ENCODE results near the gene IFI6.
A peak's percentile ranks its signal among the peaks of the same experiment; 100 is the strongest.

IFI6 gene

DNA sequence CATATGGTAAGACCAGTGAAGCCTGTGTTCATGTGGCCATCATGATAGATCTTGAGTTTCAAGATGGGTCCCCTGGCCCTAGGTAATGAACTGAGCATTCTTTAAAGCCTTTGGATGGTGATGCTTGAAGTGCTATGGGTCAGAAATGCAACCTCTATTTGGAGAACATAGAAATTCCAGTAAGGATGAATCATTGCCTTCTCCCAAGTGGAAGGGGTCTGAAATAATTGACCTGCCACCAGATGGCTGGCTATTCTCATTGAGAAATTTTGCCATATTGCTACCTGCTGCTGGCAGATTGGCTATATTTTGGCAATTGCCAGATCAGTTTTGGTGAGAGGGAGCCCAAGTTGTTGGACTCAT, 739 bp upstream of the IFI6 start:
- DNase-seq (ENCODE audit: low read depth in 2 of 2) = no peak

DNA sequence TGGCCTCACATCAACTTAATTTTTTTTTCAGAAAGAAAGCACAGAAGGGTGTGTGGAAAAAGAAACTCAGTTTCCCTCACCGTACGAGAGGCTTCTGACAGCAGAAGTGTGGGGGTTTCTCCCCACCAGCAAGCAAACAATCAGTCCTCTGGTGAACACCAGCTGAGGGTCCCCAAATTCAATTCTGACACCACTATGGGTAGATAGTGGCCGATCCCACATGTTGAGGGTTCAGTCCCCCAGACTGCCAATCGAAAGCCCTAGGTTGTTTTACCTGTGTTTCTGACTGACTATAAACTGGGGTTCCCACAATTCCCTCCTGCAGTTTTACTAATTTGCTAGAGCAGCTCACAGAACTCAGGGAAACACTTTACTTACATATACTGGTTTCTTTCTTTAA, 2.1 kb downstream of the IFI6 start:
- DNase-seq (ENCODE audit: low read depth in 2 of 2) = no peak

DNA sequence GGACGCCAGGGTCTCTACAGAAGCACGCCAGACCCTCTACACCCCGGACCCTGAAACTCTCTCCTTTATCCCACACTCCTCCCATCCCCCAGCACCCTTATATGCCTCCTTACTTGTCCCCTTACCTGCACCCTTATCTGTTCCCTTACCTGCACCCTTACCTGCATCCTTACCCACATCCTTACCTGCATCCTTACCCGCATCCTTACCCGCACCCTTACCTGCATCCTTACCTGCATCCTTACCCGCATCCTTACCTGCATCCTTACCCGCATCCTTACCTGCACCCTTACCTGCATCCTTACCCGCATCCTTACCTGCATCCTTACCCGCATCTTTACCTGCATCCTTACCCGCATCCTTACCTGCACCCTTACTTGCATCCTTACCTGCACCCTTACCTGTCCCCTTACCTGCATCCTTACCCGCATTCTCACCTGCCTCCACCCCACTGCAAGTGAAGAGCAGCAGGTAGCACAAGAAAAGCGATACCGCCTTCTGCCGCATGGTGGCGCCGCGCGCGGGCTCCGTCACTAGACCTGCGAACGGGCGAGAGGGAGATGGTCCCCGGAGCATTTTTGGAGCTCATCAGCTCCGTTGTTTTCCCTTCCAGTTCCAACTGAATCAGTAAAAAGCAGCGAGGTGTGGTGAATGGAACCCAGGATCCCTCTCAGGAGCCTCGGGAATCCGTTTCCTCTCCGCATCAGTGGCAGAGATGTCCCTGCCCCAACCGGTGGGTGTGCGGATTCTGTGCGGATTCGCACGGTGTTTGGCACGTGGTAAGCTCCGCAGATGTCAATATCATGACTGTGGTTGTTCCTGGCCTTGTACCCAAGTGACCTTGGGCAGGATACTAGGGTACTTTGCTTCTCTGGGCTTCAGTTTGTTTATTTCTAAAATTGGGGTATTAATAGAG, 2.9 kb downstream of the IFI6 start:
- DNase-seq (ENCODE audit: low read depth in 2 of 2) = peak; percentile 68 to 72

DNA sequence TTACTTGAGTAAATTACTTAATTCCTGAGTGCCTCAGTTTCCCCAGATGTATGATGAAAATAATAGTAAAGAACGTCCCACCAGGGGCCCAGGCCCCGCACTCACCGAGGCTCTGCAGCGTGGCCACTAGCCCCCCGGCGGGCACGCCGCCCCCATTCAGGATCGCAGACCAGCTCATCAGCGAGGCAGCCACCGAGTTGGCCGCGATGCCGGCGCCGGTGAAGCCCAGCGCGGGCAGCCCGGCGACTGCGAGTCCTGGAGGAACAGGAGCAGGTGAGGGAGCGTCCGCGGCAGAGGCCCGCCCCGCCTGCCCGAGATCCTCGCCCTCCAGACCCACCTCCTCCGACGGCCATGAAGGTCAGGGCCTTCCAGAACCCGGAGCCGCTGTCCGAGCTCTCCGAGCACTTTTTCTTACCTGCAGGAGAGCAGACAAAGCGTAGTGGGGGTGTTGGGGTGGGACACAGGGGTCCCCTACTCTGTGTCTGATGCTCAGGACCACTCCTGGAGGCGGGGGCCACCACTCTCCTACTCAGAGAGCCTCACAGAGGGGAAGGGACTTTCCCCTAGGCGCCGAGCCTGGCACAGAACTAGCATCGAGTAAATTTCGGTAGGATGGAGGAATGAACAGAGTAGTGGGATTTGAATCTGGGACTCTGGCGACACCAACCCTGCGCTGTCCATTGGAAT, 3.7 kb downstream of the IFI6 start:
- no peak for DNase-seq (ENCODE audit: low read depth in 2 of 2)

DNA sequence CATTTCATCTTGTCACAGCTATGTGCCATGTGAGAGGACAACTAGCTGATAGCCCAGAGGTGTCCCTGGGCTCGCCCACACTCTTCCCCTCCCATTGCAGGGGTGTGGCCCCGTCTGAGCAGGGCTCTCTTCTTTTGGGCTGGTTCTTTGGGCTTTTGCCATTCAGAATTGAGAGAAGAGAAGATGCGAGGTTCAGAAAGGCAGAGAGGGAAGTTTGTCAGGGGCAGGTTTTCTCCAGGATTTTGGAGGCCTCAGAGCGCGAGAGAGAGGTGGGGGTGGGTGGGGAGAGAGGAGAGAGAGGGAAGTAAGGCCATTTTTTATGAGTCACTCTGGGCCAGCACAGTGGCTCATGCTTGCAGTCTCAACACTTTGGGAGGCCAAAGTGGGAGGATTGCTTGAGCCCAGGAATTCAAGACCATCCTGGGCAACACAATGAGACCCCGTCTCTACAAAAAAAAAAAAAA, 5.2 kb downstream of the IFI6 start:
- DNase-seq (ENCODE audit: low read depth in 2 of 2) = no peak

DNA sequence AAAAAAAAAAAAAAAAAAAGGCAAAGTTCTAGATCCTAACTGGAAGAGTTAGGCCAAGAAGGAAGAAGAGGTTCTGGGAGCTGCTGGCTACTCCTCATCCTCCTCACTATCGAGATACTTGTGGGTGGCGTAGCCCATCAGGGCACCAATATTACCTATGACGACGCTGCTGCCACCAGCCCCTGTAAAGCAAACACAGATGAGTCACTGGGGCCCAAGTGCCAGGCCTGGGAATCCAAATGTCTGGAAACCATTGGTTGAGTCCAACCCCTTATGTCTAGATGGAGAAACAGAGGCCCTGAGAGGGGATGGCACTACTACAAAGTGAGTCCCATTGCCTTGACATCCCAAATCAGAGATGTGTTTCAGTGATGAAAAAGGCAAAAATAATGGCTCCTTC, 5.7 kb downstream of the IFI6 start:
- DNase-seq (ENCODE audit: low read depth in 2 of 2) = no peak

DNA sequence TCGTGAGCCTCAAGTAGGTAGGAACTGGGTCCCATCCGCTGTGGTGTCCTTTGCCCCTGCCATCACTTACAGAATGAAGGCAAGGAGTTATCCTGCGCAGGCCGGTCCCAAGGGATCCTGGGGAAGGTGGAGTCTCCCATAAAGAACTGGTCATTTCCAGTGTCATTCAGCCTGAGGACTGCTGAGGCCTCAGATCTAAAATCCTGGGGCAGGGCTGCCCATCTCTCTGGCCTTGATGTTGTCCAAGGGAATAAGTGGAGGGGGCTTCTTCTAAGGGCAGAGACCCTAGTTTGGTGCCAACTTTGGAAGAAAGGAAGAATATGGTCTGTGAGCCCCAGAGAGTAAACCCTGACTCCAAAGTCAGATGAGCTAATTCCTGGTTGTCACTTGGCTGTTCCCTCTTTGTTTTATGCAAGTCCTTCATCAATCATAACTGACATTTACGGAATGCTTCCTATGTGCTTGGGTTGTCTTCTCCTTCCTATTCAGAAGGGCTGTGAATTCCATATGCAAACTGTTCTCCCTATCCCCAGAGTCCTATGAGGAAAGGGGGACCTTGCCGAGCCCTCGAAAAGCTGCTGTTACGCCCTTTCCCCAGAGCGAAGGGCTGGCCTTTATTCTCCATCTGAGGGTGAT, 6.9 kb downstream of the IFI6 start:
- DNase-seq (ENCODE audit: low read depth in 2 of 2) = no peak

DNA sequence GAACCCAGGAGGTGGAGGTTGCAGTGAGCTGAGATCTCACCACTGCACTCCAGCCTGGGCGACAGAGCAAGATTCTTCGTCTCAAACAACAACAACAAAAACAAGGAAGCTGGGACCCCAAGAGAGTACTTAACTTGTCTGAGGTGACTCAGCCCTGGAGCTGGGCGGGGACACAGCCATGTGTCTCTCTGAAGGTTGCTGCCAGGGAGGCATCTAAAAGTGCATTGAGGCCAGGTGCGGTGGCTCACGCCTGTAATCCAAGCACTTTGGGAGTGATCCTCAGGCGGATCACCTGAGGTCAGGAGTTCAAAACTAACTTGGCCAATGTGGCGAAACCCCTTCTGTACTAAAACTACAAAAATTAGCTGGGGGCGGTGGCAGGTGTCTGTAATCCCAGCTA, 7.7 kb downstream of the IFI6 start:
- DNase-seq (ENCODE audit: low read depth in 2 of 2) = no peak

DNA sequence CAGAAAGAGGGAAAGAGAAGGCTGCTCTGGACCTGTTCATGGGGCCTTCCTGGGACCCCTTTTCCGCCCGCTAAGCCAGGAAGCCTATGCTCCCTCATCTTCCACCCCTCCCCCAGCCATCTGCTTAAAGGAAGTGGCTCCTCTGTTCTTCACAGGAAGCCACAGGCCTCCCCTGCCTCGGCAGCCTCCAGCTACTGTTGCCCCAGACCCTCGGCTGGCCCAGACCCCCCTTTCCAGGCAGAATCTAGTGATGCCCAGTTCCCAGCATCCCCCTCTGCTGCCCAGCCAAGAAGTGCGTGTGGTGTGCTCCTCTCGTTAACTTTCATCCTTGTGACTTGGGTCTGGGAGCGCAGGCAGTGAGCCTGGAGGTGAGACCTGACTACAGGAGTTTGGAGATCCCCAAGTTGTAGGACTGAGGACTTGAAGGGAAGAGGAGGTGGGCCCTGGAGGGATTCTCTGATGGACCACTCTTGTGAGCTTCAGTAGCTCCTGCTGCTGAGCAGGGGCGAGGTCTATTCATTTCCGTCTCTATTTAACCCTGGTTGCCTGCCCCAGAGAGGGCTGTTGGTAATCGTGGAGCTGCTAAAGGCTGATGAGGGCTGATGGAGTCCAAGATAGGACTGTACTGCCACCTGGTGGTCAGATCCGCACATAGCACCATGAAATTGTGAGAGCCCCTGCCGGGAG, 9.1 kb downstream of the IFI6 start:
- peak; percentile 74 to 88 for DNase-seq (ENCODE audit: low read depth in 2 of 2)

DNA sequence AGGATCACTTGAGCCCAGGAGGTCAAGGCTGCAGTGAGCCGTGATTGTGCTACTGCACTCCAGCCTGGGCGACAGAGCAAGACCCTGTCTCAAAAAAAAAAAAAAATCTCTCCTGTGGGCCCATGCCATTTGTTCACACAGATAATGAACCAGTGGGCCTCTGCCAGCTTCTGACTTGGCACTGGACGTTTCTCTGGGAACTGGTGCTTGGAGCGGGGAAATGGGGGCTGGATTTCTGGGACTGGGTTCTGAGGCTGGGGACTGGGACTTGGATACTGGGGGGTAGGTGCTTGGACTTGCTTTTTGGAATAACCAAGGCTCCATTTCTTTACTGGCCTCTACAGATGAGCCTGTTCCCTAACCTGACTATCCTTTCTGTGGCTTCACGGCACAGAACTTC, 9.7 kb downstream of the IFI6 start:
- DNase-seq (ENCODE audit: low read depth in 2 of 2) = no peak

DNA sequence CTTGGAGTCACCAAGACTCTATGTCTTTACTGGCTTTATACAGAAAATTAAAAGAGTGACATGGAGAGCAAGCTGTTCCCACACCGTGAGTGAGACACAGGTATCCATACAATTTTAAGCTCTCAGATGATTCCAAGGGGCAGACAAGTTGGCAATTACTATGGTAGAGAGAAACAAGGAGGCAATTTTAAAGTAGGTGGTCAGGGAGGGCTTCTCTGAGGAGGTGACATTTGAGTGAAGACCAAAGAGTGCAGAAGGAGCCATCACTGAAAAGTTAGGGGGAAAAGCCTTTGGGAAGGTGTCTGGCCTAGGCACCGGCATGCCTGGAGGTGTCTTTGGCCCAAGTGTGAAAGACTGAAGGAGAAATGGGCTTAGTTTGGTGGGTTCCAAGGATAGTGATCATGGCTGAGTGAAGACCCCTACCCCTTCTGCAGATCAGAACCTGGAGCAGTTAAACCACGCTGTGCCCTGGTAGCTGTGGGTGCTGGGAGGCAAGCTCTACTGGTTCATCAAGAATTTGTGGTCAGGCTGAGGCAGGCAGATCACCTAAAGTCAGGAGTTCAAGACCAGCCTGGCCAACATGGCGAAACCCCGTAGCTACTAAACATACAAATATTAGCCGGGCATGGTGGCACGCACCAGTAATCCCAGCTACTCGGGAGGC, 10.4 kb downstream of the IFI6 start:
- DNase-seq (ENCODE audit: low read depth in 2 of 2) = no peak

DNA sequence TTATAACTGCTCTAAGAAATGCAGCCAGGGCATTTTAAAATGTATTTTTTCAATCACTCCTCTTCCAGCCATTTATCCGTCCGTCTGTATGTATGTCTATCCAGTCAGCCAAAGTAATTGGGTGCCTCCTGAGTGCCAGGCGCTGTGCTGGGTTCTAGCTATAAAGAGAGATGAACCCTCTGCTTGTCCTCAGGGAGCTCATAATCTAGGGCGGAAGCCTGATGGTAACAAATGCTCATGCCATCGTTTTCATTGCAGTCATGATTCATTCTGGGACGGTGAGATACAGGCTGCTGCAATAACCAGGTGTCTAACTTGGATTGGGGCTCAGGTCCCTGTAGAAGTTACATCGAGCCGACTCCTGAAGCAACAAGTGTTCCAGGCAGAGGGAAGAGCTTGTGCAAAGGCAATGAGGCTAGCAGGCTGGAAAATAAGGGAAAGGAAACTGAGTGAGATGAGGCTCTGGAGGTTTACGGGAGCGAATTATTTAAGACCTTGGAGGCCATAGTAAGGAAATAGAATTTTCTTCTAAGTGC, 11.6 kb downstream of the IFI6 start:
- DNase-seq (ENCODE audit: low read depth in 2 of 2) = no peak

DNA sequence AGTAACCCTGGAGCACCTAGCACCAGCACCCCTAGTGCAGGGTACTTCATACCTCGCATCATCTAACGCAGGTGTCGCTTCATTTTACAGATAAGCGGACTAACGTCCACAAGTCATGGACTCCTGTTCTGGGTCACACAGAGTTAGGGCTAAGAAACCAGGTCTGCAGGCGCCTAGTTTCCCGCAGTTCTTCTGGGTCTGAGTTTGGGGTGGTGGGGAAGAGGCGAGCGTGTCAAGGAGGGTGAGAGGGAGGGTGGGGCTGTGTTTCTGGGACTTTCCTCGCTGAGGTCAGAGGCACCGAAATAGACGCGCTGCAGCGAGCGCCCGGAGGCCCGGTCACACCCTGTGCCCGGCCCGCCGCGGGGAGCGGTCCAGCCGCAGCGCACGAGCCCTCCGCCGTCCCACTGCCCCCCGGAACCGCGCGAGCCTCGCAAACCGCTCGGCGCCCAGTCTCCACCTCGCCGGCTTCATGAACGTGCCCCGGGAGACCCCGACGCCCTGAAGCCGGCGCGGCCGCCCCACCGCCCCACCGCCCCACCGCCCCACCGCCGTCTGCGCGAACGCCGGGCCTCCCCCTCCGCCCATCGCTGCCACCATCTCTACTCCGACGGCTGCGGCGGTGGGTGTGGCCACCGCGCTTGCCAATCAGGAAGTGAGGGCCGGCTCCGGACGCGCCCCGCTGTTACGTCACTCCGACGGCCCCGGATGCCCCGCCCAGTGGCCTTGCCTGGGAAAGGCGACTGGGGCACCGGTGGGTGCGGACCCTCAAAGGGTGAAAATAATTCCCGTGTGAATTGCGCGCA, 12.3 kb downstream of the IFI6 start:
- peak; percentile 71 to 82 for DNase-seq (ENCODE audit: low read depth in 2 of 2)

DNA sequence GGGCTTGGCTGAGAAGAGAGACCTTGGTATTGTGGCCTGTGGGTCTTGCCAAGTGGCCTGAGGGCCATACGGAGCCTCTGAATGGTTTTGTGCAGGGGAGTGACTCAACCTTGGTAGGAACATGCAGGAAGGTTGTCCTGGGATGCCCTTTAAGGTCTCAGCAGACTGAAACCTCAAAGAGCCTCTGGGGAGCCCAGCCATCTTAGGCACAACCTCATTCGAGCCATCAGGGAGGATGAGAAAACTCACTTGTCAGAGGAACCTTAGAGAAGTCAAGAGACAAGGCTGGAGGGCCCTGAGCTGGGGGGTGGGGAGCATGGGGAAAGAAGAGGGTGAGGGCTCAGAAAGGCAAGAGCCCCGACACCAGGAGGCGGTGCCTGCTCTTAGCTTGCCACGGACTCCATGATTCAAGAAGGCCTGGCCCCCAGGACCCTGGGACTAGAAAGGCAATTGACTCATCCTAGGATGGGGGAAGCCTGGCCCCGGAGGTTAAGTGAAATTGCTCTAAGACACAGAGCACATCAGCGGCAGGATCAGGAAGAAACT, 13.0 kb downstream of the IFI6 start:
- DNase-seq (ENCODE audit: low read depth in 2 of 2) = peak in 1 of 2 donors; percentile 21

DNA sequence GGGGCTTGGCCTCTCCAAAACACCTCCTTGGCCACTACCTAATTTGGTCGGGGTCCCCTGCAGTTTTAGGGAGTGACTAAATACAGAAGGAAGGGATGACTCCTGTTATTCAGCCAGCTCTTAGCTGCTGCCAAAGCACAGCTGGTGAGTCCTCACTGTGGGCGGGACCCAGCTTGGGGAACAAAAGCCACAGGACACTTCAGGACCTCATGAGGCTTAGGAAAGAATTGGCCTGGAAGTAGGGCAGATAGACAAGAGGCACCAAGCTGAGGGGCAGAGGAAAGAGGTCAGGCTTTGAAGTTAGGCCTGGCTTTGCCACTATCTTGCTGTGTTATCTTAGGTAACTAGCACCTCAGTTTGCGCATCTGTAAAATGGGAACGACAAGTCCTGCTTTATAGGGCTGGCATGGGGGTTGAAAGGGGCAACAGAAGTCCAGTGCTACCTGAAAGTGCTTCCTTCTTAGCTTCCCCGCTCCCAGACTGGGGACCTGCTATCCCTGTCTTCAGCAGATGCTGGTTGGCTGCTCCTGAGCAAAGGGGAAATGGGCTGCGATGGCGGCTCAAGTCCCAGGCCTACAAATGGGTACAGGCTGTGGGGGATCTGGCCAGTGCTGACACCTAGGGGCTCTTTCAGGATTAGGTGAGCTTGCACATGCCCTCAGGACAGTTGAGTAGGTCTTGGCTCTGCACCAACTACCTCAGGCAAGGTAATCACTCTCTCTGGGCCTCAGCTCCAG, 15.7 kb downstream of the IFI6 start:
- DNase-seq (ENCODE audit: low read depth in 2 of 2) = no peak

DNA sequence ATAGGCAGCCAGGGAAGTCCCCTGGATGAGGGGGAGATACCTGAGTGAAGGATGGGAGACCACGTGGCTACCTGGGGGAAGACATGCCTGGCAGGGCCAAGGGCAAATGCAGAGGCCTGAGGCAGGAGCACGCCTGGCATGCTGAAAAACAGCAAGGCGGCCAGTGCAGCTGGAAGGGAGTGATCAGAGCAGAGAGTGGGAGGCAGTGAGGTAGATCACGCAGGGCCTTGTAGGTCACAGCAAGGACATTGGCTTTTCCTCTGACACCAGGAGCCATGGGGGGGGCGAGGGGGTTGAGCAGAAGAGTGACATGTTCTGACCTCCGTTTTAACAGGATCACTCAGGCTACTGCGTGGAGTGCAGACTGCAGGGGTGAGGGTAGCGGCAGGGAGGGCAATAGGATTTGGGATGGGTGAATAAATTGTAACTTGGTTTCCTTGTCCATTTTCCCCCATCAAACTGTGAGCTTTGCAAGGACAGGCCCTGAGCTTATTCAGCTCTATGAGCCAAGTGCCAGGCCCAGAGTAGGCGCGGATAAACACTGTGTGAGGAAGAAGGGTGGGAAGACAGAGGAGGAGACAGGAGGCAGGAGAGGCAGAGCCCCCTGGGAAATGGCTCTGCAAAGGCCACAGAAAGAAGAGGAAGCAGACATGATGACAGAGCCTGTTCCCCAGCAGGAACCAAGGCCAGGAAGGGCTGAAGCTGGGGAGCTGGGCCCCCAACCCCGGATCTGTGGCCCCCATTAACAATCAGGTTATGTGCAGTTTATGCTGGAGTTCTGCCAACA, 16.6 kb downstream of the IFI6 start:
- no peak for DNase-seq (ENCODE audit: low read depth in 2 of 2)

DNA sequence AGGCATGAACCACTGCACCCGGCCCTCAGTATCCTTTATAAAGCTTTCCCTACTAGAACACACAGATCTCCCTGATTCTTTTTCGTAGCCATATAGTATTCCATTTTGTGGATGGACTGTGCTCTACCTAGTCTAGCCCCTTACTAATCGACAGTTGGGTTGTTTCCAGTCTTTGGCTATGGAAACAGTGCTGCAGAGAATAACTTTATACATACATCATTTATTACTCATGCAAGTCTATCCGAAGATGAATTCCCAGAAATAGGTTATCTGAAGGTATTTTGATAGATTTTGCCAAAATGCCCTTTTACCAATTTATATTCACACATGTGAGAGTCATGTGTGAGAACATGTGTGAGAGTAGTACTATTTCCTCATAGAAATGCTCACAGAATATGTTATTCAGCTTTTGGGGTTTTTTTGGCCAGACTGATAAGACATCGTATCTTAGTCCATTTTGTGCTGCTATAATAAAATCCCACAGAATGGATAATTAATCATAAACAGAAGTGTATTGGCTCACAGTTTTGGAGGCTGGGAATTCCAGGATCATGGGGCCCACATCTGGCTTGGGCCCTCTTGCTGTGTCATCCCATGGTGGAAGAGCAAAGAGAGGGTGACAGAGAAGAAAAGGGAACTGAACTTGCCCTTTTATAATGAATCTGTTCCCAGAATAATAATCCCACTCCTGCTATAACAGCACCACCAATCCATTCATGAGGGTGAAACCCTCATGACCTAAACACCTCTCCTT, 19.7 kb downstream of the IFI6 start:
- DNase-seq (ENCODE audit: low read depth in 2 of 2) = no peak

Measured in stimulated activated CD8-positive, alpha-beta memory T cell treated with anti-CD3 and anti-CD28 coated beads, Interleukin-7, amount 100 ng/mL, for 4 hours (primary cell).